Renal cortex interstitium (tissue), 15 donors: ENCODE measurements around the gene ZKSCAN3. TPM values are rescaled to one million over a fixed set of nuclear protein-coding genes. Genes with fewer than 3 reads are reported as not detected.
"Not testable (repeated sequence)": the region's sequence is repeated elsewhere in the genome, so short reads cannot be mapped to it uniquely, and the experiment has no call there.

Experiments used
- DNase-seq, 11 donors: peaks; one replicate each; pipeline ENCODE4 v3.0.0-alpha.2; 2013; ENCODE audit warnings: low read depth in 9 of 11, low spot score in 4 of 11; ENCODE audit errors: extremely low read depth in 1 of 11
- long read RNA-seq, 16 experiments: transcript quantifications; one replicate each; lab custom pipeline, GENCODE V29; 2026
- polyA plus RNA-seq, 3 donors: library from polyadenylated mRNA; unstranded; fragments of 120-200 nt; gene quantifications; one replicate each; pipeline ENCODE4 v1.2.1, GENCODE V29; 2013; ENCODE audit not compliant: insufficient read length in 3 of 3

ZKSCAN3 gene
- 10 to 100 TPM; 10.4 to 13.5 (median 10.6) TPM for polyA plus RNA-seq
- long read RNA-seq, donor 1 = 0 reads
- long read RNA-seq, donor 2, full-length matches to known transcripts = 1 of 1 reads
- long read RNA-seq, donor 2, partial matches to known transcripts = 0 of 1 reads
- long read RNA-seq, donor 2, other reads (novel, unspliced or antisense) = 0 of 1 reads
- long read RNA-seq, donor 3 = 0 reads
- long read RNA-seq, donor 4 = 0 reads
- long read RNA-seq, donor 5 = 0 reads
- long read RNA-seq, donor 6 = 0 reads
- long read RNA-seq, donor 7, full-length matches to known transcripts = 1 of 1 reads
- long read RNA-seq, donor 7, partial matches to known transcripts = 0 of 1 reads
- long read RNA-seq, donor 7, other reads (novel, unspliced or antisense) = 0 of 1 reads
- long read RNA-seq, donor 8 = 0 reads
- long read RNA-seq, donor 9 = 0 reads
- long read RNA-seq, donor 10, full-length matches to known transcripts = 1 of 1 reads
- long read RNA-seq, donor 10, partial matches to known transcripts = 0 of 1 reads
- long read RNA-seq, donor 10, other reads (novel, unspliced or antisense) = 0 of 1 reads
- long read RNA-seq, donor 11 = 0 reads
- long read RNA-seq, donor 12, full-length matches to known transcripts = 1 of 1 reads
- long read RNA-seq, donor 12, partial matches to known transcripts = 0 of 1 reads
- long read RNA-seq, donor 12, other reads (novel, unspliced or antisense) = 0 of 1 reads
- long read RNA-seq, donor 13 = 0 reads
- long read RNA-seq, donor 14 = 0 reads
- long read RNA-seq, donor 15 = 0 reads
- long read RNA-seq, donor 16, full-length matches to known transcripts = 2 of 2 reads
- long read RNA-seq, donor 16, partial matches to known transcripts = 0 of 2 reads
- long read RNA-seq, donor 16, other reads (novel, unspliced or antisense) = 0 of 2 reads

DNA sequence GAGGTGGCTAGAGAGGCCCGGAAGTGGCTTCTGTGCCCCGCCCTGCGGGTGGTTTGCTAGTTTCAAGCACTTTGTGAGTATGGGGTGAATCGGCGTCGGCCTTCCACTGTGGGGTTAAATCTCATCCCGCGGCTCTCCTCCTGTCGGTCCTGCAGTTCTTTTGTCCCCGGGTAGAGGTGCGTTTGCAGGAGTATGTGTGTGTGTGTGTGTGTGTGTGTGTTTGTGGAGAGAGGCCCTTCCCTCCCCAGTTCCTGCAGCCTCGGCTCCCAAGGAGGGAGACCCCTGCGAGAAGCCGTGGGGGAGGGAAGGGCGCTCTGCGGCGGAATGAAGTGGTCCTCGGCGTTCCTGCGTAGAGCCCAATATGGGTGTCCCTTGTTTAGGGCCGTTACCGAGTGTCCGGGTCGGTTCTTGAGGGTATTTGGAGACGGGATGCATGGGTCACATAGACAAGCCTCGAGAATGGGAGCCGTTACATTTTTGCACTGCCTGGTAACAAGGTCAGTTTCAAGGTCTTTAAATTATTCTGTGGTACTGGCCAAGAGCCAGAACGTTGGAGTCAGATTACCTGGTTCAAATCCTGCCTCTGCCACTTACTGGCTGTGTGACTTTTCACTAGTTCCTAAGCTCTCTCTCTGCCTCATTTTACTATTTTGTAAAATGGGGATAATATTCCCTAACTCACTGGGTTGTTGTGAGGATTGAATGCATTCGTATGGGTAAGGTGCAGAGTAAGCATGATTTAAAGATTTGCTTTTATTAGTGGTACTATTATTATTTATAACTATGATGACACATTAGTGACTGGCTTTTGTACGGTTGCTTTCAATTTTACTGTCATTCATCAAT, at the start of gene ZKSCAN3:
ZKSCAN3 (plus strand) TSS at position 56 of the 846 bp plus-strand sequence. CDS start 9,640 bp downstream, outside the sequence.
- peak in 9 of 11 donors; percentile 68 to 84 (median 77) for DNase-seq

DNA sequence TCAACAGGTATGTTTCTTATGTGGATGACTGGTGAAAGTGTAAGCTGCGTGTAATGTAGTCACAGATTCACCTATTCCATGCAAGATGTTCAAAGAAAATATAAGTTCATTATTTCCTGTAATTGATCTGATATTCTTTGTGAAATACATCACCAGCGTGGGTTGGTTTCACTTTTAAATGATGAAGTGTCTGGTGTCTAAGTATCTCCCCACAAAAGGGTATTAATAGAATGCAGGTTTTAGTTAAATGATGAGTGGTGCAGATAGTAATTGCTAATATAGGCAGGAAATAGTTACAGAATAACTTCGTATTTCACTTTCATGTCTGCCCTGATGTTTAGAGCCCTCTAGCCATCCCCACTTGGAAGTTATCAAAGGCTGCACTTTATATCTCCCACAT, 46.2 kb upstream of the ZKSCAN3 start:
- DNase-seq = no peak

DNA sequence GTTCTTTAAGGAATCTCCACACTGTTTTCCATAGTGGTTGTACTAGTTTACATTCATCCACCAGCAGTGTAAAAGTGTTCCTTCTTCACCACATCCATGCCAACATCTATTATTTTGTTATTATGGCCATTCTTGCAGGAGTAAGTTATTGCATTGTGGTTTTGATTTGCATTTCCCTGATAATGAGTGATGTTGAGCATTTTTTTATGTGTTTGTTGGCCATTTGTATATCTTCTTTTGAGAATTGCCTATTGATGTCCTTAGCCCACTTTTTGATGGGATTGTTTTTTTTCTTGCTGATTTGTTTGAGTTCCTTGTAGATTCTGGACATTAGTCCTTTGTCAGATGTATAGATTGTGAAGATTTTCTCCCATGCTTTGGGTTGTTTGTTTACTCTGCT, 43.4 kb upstream of the ZKSCAN3 start:
- not testable (repeated sequence) for DNase-seq

DNA sequence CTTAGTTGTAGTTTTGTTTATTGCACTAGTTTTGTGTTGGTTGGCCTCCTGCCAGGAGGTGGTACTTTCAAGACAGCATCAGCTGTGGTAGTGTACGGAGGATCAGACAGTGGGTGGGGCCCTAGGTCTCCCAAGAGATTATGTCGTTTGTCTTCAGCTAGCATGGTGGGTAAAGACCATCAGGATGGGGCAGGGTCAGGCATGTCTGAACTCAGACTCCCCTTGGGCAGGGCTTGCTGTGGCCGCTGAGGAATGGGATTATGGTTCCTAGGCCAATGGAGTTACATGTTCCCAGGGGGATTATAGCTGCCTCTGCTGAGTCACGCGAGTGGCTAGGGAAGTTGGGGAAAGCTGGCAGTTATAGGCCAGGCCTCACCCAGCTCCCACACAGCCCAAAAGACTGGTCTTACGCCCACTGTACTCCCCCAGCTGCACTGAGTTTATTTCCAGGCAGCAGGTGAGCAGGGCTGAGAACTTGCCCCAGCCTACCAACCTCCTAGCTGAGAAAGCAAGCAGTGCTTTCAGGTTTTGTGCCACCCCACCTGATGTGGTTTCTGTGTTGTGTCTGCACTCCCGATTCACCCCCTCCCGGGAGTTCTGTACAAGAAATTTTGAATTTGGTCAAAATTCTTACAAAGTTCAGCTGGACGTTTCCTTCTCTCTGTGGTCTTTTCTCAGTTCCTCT, 38.5 kb upstream of the ZKSCAN3 start:
- DNase-seq = no peak

DNA sequence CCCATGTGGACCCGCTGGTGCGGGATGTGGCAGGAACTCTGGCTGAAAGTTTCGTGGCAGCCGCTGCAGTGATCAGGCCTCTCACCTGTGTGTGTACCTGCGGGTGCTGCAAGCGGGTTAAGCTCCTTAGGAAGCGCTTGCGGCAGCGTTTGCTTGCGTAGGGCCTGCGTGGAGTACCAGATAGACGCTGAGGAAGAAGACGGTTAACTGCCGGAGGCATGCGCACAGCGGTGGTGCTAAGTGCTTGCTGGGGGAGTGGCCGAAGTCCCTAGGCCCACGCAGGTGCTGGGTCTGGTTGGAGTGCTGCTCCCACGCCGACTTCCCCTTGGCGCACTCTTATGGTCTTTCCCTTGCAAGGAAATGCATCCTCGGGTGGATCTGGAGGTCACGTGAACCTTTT, 36.8 kb upstream of the ZKSCAN3 start:
- DNase-seq = no peak

DNA sequence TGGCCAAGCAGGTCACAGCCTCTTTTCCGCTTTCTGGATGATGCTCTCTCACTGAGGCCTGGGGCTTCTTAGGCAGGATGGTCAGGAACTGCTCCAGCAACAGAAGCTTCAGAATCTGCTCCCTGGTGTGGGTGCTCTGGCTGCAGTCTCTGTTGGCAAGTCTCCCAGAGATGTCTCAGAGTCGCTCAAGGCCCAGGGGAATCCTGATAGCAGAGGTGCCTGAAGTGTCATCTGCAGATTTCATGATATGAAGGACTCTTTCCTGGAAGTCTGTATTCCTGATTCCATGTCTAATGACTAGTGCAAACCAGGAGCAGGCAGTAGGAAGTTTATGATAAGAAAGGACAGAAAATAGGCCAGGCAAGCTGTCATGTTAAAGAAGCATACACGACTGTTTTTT, 34.1 kb upstream of the ZKSCAN3 start:
- no peak for DNase-seq

DNA sequence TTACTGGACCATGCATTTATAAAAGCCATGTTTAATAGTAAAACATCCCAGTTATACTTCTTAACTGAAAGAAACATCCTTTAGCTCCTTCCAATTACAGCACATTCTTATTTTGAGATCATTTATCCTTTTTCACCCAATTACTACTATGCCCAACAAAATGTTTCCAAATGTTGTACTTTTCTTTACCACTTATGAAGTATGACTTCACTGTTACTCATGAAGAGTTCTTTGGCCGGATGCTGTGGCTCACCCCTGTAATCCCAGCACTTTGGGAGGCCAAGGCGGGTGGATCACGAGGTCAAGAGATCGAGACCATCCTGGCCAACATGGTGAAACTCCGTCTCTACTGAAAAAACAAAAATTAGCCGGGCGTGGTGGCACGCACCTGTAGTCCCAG, 31.9 kb upstream of the ZKSCAN3 start:
- DNase-seq = not testable (repeated sequence)

DNA sequence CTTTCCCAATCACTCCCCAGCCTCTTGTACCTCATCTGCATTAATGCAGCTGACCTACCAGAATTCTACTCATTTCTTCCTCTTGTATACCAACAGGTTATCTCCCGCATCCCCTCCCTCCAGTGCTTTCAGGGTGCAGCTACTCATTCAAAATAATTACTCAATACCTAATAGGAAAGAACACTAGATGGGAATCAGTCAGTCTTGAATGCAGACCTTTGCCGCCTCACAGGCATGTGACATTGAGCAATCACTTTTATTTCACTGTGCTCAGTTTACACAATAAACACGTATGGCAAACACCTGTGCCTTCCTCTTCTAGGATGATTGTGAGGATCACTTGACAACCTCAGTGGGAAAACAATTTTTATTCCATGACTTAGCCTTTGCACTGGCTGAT, 27.1 kb upstream of the ZKSCAN3 start:
- no peak for DNase-seq

DNA sequence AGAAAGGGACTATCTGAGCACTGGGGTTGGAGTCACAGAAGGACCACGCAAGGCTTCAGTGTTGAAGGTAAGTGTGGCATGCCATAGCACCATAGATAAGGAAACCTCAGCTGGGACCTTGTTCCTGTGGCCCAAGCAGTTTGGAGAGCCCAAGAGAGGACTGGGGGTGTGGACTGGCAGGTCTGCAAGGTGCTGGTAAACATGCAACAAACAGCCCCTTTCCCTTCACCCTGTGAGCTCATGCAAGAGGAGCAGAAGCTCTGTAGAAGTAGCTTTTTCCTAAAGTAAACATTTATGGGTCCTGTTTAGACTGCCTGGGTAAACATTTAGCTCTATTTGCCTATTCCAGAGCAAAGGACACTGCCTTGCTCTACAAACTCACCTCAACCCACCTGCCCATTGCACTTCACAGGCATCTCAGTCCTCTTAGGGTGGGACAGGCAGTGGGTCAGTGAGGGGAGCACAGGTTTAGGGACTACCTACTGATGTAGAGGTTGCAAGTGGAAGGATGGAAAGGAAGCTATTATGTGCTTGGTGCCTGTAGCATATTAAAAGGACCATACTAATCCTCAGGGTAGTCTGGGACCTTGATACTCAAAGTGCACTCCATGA, 25.8 kb upstream of the ZKSCAN3 start:
- DNase-seq = no peak

DNA sequence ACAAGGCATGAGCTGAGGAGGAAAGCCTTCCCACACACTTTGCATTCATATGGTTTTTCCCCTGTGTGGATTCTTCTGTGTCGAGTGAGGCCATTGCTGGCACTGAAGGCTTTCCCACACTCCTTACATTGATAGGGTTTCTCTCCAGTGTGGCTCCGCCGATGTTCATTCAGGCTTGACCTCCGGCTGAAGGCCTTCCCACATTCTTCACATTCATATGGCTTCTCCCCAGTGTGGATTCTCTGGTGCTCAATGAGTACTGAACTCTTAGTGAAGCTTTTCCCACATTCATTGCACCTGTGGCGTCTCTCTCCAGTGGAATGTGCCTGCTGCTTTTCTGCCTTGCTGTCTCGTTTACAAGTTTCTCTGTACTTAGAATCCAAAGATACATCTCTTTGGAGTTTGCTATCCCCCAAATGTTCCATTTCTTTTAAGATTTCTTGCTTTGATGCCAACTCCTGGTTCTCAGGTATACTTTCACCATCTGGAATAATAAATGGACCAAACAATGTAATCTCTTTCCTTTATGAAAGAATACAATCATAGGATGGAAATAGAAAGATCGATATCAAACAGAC, 23.3 kb upstream of the ZKSCAN3 start:
- DNase-seq = no peak

DNA sequence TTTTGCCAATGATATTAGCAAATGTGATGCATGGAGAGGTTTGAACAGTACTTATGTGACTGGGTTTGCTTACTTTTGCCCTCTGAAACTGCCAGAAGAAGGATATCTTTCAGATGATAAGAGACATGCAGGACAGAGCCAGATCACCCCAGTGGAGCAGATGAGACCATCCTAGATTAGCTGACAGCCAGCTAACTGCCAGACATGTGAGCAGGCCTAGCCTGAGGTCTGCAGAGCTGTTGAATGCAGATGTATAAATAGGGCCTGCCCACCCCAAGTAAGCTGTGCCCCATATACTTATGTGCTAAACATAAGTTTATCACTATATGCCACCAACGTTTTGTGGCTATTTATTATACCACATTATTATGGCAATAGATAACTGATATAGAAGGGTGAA, 19.7 kb upstream of the ZKSCAN3 start:
- no peak for DNase-seq

DNA sequence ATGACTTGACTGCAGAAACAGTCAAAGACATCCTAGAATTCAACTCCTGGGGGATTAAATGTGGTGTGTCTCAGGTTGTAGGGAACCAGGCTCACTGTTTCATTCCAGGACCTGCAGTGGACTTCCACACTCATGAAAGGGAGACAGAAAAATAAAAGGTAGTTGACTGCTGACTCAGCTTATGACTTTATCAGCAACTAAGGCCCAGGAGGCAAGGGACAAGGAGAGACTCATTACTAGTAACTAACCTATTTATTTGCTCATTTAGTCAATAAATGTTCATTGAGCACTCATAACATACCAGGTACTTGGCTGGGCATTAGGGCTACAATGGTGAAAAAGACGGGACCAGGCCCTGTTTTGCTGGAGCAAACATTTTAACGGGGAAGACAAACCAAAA, 16.7 kb upstream of the ZKSCAN3 start:
- no peak for DNase-seq

DNA sequence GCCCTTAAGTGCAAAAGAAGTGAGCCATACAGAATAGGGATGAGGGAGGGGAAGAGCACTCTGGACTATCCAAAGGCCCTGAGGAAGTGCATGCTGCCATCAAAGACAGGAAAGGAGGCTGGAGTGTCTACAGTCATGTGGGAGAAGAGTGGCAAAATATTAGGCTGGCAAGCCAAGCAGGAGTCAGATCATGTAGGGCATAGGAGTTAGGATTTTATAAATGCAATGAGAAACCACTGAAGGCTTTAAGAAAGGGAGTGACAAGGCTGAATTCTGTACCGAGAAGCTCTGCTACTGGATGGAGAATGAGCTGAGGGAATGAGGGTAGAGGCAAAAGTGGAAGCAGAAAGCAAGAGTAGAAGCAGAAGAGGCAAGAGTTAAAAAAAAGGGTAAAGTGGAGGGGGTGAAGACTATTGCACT, 16.1 kb upstream of the ZKSCAN3 start:
- no peak for DNase-seq

DNA sequence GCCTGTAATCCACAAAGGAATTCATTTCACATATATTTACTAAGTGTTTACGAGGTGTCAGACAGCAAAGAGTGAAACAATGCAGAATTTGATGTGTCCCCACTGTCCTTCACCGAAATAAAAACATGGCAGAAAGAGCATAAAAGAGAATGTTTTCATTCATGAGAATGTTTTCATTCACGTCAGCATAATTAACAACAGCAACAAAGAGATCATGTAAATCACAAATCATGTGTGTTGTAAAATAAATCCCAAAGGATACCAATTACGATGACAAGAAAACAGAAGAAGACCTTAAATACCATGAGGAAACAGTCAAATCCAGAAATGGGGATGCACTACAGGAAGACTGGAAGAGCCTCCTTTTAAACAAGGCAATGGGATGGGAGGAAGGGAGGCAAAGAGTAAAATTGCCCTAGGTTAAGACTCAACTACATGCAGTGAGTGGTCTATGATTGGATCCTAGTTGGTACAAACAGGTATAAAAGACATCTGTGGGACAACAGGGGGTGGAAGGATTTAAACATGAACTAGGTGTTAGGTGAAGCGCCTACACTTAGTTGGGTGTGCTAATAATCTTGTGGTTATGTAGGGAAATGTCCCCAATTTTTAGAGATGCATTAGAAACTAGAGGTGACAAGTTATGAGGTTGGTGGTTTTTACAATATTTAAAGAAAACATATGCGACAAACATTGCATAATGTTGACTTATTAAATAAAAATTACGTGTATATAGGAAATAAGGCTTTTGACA, 15.3 kb upstream of the ZKSCAN3 start:
- DNase-seq = peak in 4 of 11 donors; percentile 18 to 49 (median 32)

DNA sequence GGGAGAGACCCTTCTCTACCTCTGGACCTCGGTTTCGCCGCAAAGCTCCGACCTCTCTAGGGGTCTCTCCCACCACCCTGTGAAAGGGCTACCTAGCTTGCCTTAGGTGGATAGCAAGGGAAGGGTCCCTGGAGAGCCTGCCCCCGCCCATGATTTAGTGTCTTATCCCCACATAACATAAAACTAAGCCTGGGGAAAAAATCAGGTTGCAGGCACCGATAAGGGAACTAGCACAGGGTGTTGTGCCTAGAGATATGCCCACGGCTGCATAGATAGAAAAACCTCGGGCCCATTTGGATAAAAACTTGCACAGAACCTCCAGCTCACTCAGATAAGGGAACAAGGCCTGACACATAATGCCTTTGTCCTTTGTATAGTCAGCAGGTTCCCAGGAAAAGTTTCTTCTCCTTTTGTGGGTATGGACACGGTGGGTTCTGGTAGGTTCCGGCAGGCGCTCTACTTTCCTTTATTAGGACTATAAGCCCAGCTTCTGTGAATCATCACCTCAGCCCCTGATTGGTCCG, 14.6 kb upstream of the ZKSCAN3 start:
- DNase-seq = peak in 1 of 11 donors; percentile 44

DNA sequence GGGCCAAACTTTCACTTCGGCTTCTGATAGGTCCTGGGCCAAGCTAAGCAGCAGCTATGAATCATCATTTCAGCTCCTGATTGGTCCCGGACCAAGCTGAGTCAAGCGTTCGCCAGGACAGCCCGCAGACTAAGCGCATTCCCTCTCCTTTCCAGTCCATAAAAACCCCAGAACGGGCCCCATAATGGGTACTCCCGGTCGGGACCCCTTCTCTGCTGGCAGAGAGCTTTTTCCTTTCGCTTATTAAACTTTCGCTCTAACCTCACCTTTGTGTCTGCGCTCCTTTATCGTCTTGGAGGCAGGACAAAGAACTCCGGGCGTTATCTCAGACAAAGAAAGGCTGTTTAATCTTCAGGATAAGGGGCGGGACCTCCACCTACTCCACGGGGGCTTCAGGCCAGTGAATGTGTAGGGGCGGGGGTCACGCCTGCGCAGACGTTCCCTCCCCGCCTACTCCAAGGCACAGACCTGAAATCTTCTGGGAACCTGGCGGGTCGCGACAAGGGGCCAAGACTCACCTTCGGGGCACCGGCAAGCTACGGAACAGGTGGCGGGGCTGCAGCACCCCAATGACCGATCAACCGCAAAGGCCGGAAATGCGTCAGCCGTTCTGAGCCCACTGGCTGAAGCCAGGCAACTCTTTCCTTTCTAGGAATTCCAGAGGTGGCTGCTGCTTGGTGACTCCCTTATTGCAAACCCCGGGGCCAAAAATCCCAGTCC, 14.0 kb upstream of the ZKSCAN3 start, which contains the start of gene ZSCAN31:
ZSCAN31 (minus strand) TSS at position 585 of the 720 bp plus-strand sequence. CDS start 6,465 bp downstream, outside the sequence.
- DNase-seq = peak; percentile 95 to 99 (median 98)
